WTC11 (cell line): ENCODE measurements around the gene FANCI. TPM values are rescaled to one million over a fixed set of nuclear protein-coding genes. Genes with fewer than 3 reads are reported as not detected.
A peak's percentile ranks its signal among the peaks of the same experiment; 100 is the strongest.

Experiments used
- ATAC-seq: fragments of 200-7000 bp; cut with Tn5 transposase; 2 replicates; pipeline ENCODE4 v1.10.0; 2021; ENCODE audit warnings: mild to moderate bottlenecking, moderate library complexity
- CTCF ChIA-PET: fragments of 300-600 bp; sonication (Branson Sonifier 250); formaldehyde crosslinking; loops from one replicate; lab custom pipeline; 2021; ENCODE audit warnings: antibody characterized with exemption; lab: Charles Lee
- POLR2A ChIA-PET: fragments of 350-600 bp; sonication (Branson Sonifier 250); formaldehyde crosslinking; loops from one replicate; lab custom pipeline; 2021; ENCODE audit warnings: antibody characterized with exemption; lab: Charles Lee
- DNase-seq: peaks from one replicate; pipeline ENCODE4 v3.0.0; 2021; ENCODE audit warnings: low spot score
- H3K27ac Mint-ChIP-seq: 2 replicates; pipeline ENCODE4 v1.8.0; 2021; ENCODE audit warnings: mixed read lengths
- H3K27me3 Mint-ChIP-seq: 2 replicates; pipeline ENCODE4 v1.8.0; 2021; ENCODE audit warnings: low read depth, mild to moderate bottlenecking, moderate library complexity, mixed read lengths
- H3K36me3 Mint-ChIP-seq: 2 replicates; pipeline ENCODE4 v1.8.0; 2021; ENCODE audit warnings: mixed read lengths
- H3K4me1 Mint-ChIP-seq: 2 replicates; pipeline ENCODE4 v1.8.0; 2022; ENCODE audit warnings: mixed read lengths
- H3K4me3 Mint-ChIP-seq: 2 replicates; pipeline ENCODE4 v1.8.0; 2021; ENCODE audit warnings: mild to moderate bottlenecking, moderate library complexity, mixed read lengths
- H3K9me3 Mint-ChIP-seq: 2 replicates; pipeline ENCODE4 v1.8.0; 2021; ENCODE audit warnings: mixed read lengths
- ARID4B ChIP-seq: sonication (generic); formaldehyde crosslinking; IDR thresholded peaks from 2 replicates; pipeline ENCODE4 v1.8.0; 2023; ENCODE audit warnings: missing genetic modification reagents, mild to moderate bottlenecking, borderline replicate concordance
- ATF2 ChIP-seq: sonication (generic); formaldehyde crosslinking; IDR thresholded peaks from 2 replicates; pipeline ENCODE4 v1.8.1; 2022; ENCODE audit warnings: low read depth, missing genetic modification reagents, borderline replicate concordance
- E2F1 ChIP-seq: sonication (generic); formaldehyde crosslinking; IDR thresholded peaks from 2 replicates; pipeline ENCODE4 v1.8.0; 2022; ENCODE audit warnings: mild to moderate bottlenecking, missing genetic modification reagents
- ESRRA ChIP-seq: sonication (generic); formaldehyde crosslinking; IDR thresholded peaks from 2 replicates; pipeline ENCODE4 v1.8.1; 2022; ENCODE audit warnings: mild to moderate bottlenecking, missing genetic modification reagents, borderline replicate concordance
- ETV6 ChIP-seq: sonication (generic); formaldehyde crosslinking; IDR thresholded peaks from 2 replicates; pipeline ENCODE4 v1.8.1; 2022; ENCODE audit warnings: mild to moderate bottlenecking, missing genetic modification reagents
- FOXK1 ChIP-seq: sonication (generic); formaldehyde crosslinking; IDR thresholded peaks from 2 replicates; pipeline ENCODE4 v1.8.0; 2022; ENCODE audit warnings: mild to moderate bottlenecking, moderate library complexity, missing genetic modification reagents
- FOXP1 ChIP-seq: sonication (generic); formaldehyde crosslinking; IDR thresholded peaks from 2 replicates; pipeline ENCODE4 v1.8.0; 2022; ENCODE audit warnings: missing genetic modification reagents, mild to moderate bottlenecking, moderate library complexity, borderline replicate concordance
- HMGA2 ChIP-seq: fragments of 250-450 bp; sonication (Bioruptor Pico); IDR thresholded peaks from 2 replicates; pipeline ENCODE4 v1.4.0; 2021; ENCODE audit warnings: mild to moderate bottlenecking, moderate library complexity
- JUN ChIP-seq: sonication (generic); formaldehyde crosslinking; IDR thresholded peaks from 2 replicates; pipeline ENCODE4 v1.8.0; 2023; ENCODE audit warnings: mild to moderate bottlenecking, missing genetic modification reagents
- KAT7 ChIP-seq: sonication (generic); formaldehyde crosslinking; IDR thresholded peaks from 2 replicates; pipeline ENCODE4 v1.8.1; 2023; ENCODE audit warnings: missing genetic modification reagents, mild to moderate bottlenecking, borderline replicate concordance
- MYBL2 ChIP-seq: sonication (generic); formaldehyde crosslinking; IDR thresholded peaks from 2 replicates; pipeline ENCODE4 v1.8.1; 2023; ENCODE audit warnings: mild to moderate bottlenecking, moderate library complexity, missing genetic modification reagents
- NR2C2 ChIP-seq: sonication (generic); formaldehyde crosslinking; IDR thresholded peaks from 2 replicates; pipeline ENCODE4 v1.8.0; 2022; ENCODE audit warnings: mild to moderate bottlenecking, missing genetic modification reagents
- PRRX2 ChIP-seq: fragments of 250-450 bp; sonication (Bioruptor Pico); IDR thresholded peaks from 2 replicates; pipeline ENCODE4 v1.8.0; 2021; ENCODE audit warnings: mild to moderate bottlenecking
- RELA ChIP-seq: sonication (generic); formaldehyde crosslinking; IDR thresholded peaks from 2 replicates; pipeline ENCODE4 v1.8.1; 2022; ENCODE audit warnings: missing genetic modification reagents, mild to moderate bottlenecking, borderline replicate concordance
- SMAD3 ChIP-seq: sonication (generic); formaldehyde crosslinking; IDR thresholded peaks from 2 replicates; pipeline ENCODE4 v1.8.0; 2022; ENCODE audit warnings: missing genetic modification reagents, mild to moderate bottlenecking, borderline replicate concordance
- SP1 ChIP-seq: sonication (generic); formaldehyde crosslinking; conservative IDR thresholded peaks from 2 replicates; pipeline ENCODE4 v1.8.1; 2022; ENCODE audit warnings: missing genetic modification reagents
- USF1 ChIP-seq: sonication (generic); formaldehyde crosslinking; IDR thresholded peaks from 2 replicates; pipeline ENCODE4 v1.8.0; 2022; ENCODE audit warnings: mild to moderate bottlenecking, missing genetic modification reagents
- ZMAT4 ChIP-seq: fragments of 250-450 bp; sonication (Bioruptor Pico); IDR thresholded peaks from 2 replicates; pipeline ENCODE4 v1.9.0; 2021; ENCODE audit warnings: mild to moderate bottlenecking
- ZNF317 ChIP-seq: sonication (generic); formaldehyde crosslinking; IDR thresholded peaks from 2 replicates; pipeline ENCODE4 v1.8.1; 2023; ENCODE audit warnings: low read depth, mild to moderate bottlenecking, moderate library complexity, missing genetic modification reagents, borderline replicate concordance
- ZSCAN18 ChIP-seq: fragments of 250-450 bp; sonication (Bioruptor Pico); IDR thresholded peaks from 2 replicates; pipeline ENCODE4 v2.1.2; 2022; ENCODE audit warnings: mild to moderate bottlenecking, moderate library complexity
- total RNA-seq: library from RNA; stranded (reverse); gene quantifications from 3 replicates; pipeline ENCODE4 v1.2.3, GENCODE V29; 2021

FANCI gene
- total RNA-seq, 1 experiment from 2014 or later = 108 TPM

- peak; percentile 0; the same call in 1 of the 2 replicates for ATAC-seq
- ChIA-PET CTCF (interaction anchor here (0.6 to 4.4 kb wide), 13 partner anchors 8 to 242 kb away, joined by 3 to 34 read pairs (median 5); partner anchors contain the start of gene TICRR), POLR2A (no interaction called here)
- Mint-ChIP-seq H3K27me3 (peaks cover 7% of the 10 kb centered on the region; the same call in 1 of the 2 replicates), H3K4me3 (peak overlapping the region; percentile 72), H3K9me3 (no peaks in the 10 kb centered on the region), H3K36me3 (peaks cover 35% of the 10 kb centered on the region), H3K4me1 (peaks cover 18% of the 10 kb centered on the region), H3K27ac (no peak overlapping the region)
- no peak for DNase-seq
- TF ChIP-seq PRRX2 (CRISPR knock-in tag) (no peak), ZSCAN18 (no peak)
- TF ChIP-seq, all 79 proteins: peak for 0
Observed at GRCh38 chr15:89333959-89334509, 90.3 kb downstream of the FANCI start.

- ATAC-seq (peak; percentile 87), DNase-seq (peak; percentile 99)
- CTCF ChIA-PET = interaction anchor here (0.6 to 4.4 kb wide), 14 partner anchors 10 to 313 kb away, joined by 3 to 34 read pairs (median 4); partner anchors contain the start of gene TICRR
- H3K4me3 Mint-ChIP-seq = peak within 1 kb of the TSS; percentile 95
- POLR2A ChIA-PET = no interaction called here
- peak within 1 kb of the TSS; percentile 76 for H3K27ac Mint-ChIP-seq
- peaks cover 7% of the 10 kb centered on the region; the same call in 1 of the 2 replicates for H3K27me3 Mint-ChIP-seq
- H3K9me3 Mint-ChIP-seq = no peaks in the 10 kb centered on the region
- peaks cover 29% of the 10 kb centered on the region for H3K36me3 Mint-ChIP-seq
- peaks cover 18% of the 10 kb centered on the region for H3K4me1 Mint-ChIP-seq
- peak; percentile 91 for TF ChIP-seq SP1 (CRISPR knock-in tag)
- peak; percentile 57; the same call in 1 of the 2 replicates for TF ChIP-seq NR2C2 (CRISPR knock-in tag)
- peak; percentile 26; the same call in 1 of the 2 replicates for TF ChIP-seq JUN (CRISPR knock-in tag)
- TF ChIP-seq ZNF317 (CRISPR knock-in tag) = peak; percentile 62
- TF ChIP-seq HMGA2 (CRISPR knock-in tag) = 0 out of 2 replicates have a peak, but pooled peaks have one; percentile 15
- peak; percentile 67; the same call in 1 of the 2 replicates for TF ChIP-seq ETV6
- TF ChIP-seq E2F1 (CRISPR knock-in tag) = no peak
- no peak for TF ChIP-seq KAT7
- peak; percentile 86; the same call in 1 of the 2 replicates for TF ChIP-seq FOXK1
- TF ChIP-seq ARID4B (CRISPR knock-in tag) = peak; percentile 47; the same call in 1 of the 2 replicates
- peak; percentile 63; the same call in 1 of the 2 replicates for TF ChIP-seq RELA
- TF ChIP-seq FOXP1 (CRISPR knock-in tag) = peak; percentile 96
- peak; percentile 79; the same call in 1 of the 2 replicates for TF ChIP-seq MYBL2
- no peak; the same call in 1 of the 2 replicates for TF ChIP-seq ESRRA (CRISPR knock-in tag)
- peak; percentile 59; the same call in 1 of the 2 replicates for TF ChIP-seq USF1 (CRISPR knock-in tag)
- TF ChIP-seq ATF2 = peak; percentile 65; the same call in 1 of the 2 replicates
- no peak for TF ChIP-seq SMAD3
- no peak for TF ChIP-seq ZMAT4
Observed at GRCh38 chr15:89334510-89335297, 90.9 kb downstream of the FANCI start, which contains the start of gene POLG. Gene POLG, minus strand, starts transcription at chr15:89334824. Its CDS starts 1,070 bp downstream, at chr15:89333754.
